GM11168 (cell line): Measurements from ENCODE around the gene IL17REL.
"Not testable (repeated sequence)": the region's sequence is repeated elsewhere in the genome, so short reads cannot be mapped to it uniquely, and the experiment has no call there.

Experiments used
- in situ Hi-C: fragments of 300-500 bp; cut with MboI; formaldehyde crosslinking; loops from one replicate; pipeline ENCODE4 v1.12.0; 2022; ENCODE audit warnings: low sequenced_read_pairs; ENCODE audit not compliant: unreplicated experiment

Gene IL17REL

GRCh38 chr22:49950396-49950994 lies 62.1 kb downstream of the IL17REL start:
- in situ Hi-C loops = no loop called here

GRCh38 chr22:49949914-49950292 lies 62.7 kb downstream of the IL17REL start:
- in situ Hi-C loops = no loop called here

GRCh38 chr22:49948958-49949913 lies 63.3 kb downstream of the IL17REL start:
- in situ Hi-C loops = no loop called here

- in situ Hi-C loops = no loop called here
Observed at GRCh38 chr22:49948116-49948957, 64.2 kb downstream of the IL17REL start.

DNA sequence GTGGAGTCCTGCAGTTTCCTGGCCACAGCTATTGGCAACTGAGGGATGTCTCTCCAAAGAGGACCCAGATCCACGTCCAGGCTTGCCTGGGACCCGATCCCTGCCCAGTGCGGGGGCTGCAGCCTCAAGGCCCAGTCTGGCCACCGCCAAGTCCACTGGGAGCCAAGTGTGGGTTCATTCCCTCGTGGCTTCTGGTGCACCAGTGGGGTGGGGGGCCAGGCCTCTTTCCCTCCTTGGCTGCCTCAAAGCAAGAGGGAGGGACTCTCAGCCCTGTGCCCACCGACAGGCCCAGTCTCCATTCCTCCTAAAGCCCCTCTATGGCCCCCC lies 65.3 kb downstream of the IL17REL start:
- in situ Hi-C loops = no loop called here

DNA sequence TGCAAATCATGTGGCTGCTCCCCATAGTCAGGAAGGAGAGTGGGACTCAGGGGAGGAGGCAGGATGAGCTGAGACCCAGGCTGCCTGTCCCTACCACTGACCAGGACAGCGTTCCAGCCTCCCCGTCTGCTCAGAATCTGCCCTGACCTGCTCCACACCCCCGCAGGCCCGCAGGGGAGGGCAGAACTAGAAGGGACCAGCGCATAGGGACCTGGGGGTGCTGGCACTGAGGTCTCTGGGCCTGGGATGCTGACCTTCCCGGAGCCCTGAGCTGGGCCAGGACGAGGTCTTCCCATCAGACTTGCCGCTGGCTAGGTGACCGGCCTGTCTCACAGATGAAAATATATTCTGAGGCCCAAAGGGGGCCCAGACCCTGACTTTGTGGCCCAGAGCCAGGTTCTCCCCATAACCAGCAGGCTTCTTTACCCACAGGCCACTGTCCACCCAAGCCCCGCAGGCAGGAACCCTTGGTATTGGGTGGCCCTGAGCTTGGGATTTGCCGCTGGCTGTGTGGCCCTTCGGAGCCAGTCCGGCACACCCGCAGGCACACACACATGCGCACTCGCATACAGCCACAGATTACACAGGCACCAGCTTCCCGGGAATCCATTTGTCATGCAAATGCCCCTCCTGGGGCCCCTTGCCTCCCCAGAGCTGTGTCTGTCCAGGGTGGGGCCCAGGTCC lies 65.8 kb downstream of the IL17REL start:
- in situ Hi-C loops = no loop called here

DNA sequence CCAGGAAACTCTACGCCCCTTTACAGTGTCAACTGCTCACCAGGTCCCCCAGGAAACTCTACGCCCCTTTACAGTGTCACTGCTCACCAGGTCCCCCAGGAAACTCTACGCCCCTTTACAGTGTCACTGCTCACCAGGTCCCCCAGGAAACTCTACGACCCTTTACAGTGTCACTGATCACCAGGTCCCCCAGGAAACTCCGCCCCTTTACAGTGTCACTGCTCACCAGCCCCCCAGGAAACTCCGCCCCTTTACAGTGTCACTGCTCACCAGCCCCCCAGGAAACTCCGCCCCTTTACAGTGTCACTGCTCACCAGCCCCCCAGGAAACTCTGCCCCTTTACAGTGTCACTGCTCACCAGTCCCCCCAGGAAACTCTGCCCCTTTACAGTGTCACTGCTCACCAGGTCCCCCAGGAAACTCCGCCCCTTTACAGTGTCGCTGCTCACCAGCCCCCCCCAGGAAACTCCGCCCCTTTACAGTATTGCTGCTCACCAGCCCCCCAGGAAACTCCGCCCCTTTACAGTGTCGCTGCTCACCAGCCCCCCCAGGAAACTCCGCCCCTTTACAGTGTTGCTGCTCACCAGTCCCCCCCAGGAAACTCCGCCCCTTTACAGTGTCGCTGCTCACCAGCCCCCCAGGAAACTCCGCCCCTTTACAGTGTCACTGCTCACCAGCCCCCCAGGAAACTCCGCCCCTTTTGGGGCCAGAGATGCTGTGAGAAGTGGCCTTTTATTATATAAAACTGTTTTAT lies 67.3 kb downstream of the IL17REL start:
- in situ Hi-C loops = not testable (repeated sequence)
